NCI-H82 (cell line): ENCODE data around the gene NUDT16.
A peak's percentile ranks its signal among the peaks of the same experiment; 100 is the strongest.
"Not testable (repeated sequence)": the region's sequence is repeated elsewhere in the genome, so short reads cannot be mapped to it uniquely, and the experiment has no call there.

Source experiments
- DNase-seq: peaks from one replicate; lab custom pipeline; 2025; lab: John Stamatoyannopoulos, UW

NUDT16 gene

DNA sequence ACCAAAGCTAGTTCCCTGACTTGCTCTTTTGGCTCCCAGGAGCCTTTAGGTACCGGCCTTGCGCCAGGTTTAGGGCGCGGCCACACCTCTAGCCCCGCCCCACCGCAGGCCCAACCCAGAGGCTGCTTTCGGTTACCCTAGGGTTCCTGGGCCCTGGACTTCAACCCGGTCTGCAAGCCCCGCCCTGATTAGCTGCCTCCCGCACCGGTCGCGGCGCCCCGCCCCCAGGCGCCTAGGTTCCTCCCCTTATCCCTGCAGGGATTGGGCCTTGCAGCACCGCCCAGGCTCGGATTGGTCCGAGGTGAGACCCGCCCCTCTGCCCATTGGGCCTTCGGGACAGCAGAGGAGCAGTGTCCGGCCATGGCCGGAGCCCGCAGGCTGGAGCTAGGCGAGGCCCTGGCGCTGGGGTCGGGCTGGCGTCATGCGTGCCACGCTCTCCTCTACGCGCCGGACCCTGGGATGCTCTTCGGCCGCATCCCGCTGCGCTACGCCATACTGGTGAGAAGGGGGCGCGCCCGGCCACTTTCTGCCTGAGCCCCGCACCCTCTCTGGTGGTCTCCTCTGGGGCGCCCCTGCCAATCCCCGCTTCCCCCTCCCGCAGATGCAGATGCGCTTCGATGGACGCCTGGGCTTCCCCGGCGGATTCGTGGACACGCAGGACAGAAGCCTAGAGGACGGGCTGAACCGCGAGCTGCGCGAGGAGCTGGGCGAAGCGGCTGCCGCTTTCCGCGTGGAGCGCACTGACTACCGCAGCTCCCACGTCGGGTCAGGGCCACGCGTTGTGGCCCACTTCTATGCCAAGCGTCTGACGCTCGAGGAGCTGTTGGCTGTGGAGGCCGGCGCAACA, at the start of gene NUDT16:
TSS of gene NUDT16 (plus strand) at position 330 of the 847 bp plus-strand sequence. CDS start at position 361, 31 bp downstream.
- DNase-seq, result peak; percentile 100

DNA sequence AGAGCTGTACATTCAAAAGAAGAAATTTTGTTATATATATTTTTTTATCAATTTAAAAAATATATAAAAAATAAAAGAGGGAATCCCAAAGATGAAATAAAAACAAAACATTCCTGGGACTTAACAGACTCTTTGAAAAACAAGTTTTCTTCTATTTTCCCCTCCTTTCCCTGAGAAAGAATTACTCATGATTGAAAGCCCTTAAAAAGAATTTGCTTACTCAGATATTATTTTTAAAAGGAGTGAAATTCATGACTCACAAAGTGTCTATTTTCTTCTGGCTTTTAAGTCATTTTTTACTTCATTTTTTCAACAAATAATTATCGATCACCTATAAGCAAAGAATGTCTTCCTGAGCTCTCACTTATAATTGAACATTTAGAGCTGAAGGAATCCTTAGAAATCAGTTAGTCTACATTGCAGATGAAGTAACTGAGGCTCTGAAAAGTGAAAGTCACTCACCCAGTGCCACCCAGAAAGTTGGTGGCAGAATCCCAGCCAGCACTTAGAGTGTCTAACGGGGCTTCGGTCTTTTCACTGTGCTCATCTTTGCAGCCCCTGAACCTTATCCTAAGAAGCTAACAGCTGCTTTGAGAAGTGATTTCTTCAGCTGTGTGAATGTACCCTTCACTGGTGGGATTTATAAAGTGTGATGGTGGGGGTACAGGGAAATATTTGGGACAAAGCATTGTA, 42.5 kb upstream of the NUDT16 start:
- no peak for DNase-seq

DNA sequence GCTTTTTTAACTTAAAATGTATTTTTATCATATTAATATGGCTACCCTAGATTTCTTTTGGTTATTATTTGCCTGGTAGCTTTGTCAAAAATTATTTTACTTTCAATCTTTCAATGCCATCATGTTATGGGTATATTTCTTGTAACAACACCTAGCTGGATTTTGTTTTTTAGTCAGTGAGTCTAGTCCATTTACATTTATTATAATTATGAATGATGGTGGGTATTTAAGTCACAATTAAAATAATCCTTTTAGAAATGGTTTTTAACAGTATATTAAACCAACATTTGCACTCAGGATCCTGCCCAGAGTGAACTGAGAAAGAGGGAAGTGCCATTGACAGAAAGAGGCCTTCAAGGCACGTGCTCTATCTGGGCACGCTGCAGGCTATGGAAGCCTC, 39.8 kb upstream of the NUDT16 start:
- no peak for DNase-seq

DNA sequence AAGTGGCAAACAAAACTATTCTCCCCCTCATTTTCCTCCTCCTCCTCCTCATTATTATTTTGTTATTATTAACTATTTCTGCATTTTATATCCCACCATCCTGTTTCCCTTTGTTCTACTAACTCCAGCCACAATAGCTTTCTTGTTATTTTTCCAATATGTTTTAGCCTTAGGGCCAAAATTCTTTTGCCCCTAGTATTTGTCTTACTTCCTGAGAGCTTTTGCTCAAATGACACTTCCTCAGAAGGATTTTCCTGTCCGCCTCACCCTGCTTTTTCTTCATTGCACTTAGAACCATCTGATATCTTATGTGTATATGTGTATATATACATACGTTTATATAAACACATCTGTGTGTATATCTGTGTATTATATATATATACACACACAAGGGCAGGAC, 32.7 kb upstream of the NUDT16 start:
- no peak for DNase-seq

DNA sequence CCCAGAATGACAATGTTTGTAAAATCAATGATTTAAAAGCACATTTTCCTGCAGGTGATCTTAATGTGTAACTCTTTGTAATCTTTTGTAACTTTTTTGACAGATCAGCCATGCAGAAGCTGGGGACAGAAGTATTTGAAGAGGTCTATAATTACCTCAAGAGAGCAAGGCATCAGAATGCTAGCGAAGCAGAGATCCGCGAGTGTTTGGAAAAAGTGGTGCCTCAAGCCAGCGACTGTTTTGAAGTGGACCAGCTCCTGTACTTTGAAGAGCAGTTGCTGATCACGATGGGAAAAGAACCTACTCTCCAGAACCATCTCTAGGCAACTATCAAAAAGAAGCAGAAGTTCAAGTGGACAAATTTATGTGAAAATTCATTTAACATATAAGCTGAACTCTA, 32.1 kb upstream of the NUDT16 start:
- no peak for DNase-seq

DNA sequence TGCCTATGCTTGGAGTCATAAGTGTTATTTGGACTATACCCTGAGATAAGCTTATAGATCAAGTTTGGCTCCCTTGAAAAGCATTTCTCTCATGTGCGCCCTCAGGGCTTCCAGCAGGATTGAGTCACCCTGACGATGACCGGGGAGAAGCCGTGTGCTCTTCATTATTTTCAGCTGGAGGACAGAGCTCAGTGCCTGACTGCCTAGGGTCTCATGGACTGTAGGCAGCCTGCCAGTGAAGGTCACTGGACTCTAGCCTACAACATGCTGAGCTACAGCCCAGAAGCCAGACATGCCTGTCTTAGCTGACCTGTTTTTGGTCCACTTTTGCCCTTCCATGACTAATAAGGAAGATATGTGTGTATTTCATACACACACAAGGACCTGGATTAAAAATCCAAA, 31.6 kb upstream of the NUDT16 start:
- DNase-seq, result no peak

DNA sequence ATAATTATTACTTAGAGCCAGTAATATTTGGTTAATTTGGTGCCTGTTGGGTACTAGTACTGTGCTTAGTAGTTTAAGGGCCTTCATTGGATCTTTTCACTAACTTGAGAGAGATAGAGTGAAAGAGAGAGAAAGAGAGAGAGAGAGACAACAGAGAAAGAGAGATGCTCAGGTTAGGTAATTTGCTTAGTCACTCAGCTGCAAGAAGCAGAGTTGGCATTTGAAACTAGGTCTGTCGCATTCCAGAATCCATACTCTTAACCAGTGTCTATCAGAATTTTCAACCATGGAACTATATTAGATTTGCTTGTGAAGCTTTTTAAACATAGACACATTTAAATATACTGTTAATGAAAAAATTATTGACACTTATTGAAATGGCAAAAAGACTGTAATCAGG, 31.1 kb upstream of the NUDT16 start:
- no peak for DNase-seq

DNA sequence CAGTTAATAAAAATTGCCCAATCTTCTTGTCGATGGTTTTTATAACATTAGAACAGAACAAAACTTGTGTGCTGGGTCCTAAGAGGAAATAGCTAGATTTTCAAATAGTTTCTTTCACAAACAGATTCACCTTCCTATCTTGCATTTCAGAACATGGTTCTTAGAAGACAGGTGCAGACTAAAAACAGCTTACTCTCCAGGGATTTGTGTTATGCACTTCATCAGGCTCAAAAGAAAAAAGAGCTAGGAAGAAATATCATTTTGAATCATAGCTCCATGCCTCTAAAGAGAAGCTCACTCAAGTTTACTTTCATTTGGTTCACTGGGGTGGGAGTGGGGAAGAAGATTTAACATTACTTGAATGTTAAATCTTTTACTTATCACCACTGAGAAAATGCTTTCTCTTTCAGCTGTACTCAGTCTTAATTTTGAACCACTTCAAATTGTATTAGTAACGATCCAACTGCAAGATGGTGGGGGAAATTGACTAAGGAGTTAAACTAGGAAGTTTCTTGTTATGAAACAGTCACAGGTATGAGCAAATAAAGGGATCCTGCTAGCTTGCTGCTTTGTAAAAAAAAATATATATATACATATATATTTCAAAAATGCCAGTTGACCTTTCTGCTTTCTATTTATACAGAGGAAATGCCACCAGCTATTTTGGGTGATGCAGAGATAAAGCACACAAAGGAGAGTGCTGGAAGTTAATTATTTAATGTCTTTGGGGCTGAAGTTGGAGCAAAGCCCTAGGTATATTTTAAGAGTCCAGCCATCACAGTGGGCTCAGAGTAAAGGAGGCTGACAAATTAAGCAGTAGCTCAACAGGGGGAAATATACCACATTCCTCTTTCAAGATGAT, 28.3 kb upstream of the NUDT16 start:
- DNase-seq, result no peak

DNA sequence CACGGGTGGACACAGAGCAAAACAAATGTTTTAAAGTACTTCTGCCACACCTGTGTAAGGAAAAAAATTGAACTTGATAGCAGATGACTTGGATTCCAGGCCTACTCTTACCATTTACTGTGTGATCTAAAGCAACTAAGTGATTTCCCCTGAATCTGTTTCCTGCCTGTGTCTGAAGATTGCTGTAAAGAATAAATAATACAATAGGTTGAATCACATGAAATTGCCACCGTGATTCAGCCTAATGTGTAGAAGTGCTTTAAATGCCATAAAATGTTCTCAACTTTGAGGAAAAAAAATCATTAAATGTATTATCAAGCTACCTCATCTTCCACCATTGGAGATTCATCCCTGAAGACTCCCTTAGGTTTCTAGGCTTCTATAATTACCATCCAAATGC, 27.6 kb upstream of the NUDT16 start:
- DNase-seq, result no peak

DNA sequence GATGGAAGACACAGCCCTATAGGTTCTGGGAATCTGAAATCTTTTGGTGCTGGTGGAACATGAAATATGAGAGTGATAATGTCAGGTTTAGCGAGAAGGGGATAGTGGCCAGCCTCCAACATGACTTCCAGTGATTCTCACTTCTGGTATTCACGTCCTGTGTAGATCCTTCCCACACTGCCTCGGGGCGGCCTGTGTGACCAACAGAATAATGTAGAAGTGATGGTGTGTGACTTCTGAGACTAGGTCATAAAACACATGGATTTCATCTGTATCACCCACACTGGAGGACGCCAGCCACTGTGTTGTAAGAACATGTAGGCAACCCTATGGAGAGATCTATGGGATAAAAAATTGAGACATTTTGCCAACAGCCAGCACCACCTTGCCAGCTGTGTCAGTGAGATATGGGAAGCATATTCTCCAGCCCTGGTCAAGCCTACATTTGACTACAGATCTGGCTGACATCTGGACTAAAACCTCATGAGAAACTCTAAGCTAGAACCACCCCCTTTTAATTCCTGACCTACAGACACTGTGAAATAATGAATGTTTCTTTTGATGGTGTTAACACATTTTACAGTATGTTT, 25.5 kb upstream of the NUDT16 start:
- DNase-seq, result no peak

DNA sequence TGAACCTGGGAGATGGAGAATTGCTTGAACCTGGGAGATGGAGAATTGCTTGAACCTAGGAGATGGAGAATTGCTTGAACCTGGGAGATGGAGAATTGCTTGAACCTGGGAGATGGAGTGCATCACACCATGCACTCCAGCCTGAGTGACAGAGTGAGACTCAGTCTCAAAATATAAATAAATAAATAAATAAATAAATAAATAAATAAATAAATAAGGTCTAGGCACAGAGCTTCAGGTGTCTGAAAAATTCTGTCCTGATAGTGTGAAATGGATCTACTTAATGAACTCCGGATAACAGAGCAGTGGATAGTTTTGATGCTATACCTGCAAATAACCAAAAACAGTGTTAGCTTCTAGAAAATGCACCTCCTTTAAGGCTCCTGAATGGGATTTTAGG, 24.3 kb upstream of the NUDT16 start:
- DNase-seq, result no peak

DNA sequence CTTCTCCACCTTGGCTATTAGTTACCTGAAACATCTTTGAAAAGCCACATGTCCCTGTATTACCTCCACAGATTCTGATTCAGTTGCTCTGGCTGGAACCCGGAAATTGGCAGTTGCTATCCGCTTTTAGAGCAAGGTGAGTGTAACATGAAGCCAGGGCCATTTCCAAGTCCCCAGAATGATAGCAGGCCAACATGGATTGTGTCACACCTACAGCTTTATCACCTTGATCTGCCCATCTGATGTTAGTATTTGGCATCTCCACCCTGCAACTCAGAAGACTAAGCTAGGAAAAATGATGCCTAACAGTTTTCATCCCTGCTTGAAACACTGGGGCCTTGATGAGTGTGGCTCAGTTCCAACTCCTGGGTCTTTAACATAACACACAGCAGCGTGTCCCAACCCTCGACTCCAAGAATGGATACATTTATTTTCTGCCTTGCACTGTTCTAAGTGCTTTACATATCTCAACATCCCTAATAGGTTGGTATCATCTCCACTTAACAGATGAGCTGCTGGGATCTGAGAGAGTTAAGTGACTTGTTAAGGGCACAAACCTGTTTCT, 21.3 kb upstream of the NUDT16 start:
- no peak for DNase-seq

DNA sequence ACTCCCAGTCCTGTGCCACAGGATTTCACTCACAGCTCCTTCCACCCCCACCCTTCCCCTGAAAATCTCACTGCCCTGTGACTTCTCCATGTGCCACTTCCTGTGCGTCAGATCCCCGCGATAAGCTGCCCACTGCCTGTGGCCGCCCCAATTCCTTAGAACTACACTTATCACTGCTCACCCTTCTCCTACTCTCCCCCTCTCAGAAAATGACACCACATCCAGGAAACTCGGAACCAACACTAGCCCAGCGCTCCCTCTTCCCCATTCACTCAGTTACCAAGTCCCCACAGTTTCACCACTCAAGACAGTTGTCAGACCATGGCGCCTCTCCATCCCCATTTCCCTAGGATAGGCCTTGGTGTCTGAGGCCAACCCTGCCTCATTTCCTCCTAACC, 20.5 kb upstream of the NUDT16 start:
- DNase-seq, result not testable (repeated sequence)

DNA sequence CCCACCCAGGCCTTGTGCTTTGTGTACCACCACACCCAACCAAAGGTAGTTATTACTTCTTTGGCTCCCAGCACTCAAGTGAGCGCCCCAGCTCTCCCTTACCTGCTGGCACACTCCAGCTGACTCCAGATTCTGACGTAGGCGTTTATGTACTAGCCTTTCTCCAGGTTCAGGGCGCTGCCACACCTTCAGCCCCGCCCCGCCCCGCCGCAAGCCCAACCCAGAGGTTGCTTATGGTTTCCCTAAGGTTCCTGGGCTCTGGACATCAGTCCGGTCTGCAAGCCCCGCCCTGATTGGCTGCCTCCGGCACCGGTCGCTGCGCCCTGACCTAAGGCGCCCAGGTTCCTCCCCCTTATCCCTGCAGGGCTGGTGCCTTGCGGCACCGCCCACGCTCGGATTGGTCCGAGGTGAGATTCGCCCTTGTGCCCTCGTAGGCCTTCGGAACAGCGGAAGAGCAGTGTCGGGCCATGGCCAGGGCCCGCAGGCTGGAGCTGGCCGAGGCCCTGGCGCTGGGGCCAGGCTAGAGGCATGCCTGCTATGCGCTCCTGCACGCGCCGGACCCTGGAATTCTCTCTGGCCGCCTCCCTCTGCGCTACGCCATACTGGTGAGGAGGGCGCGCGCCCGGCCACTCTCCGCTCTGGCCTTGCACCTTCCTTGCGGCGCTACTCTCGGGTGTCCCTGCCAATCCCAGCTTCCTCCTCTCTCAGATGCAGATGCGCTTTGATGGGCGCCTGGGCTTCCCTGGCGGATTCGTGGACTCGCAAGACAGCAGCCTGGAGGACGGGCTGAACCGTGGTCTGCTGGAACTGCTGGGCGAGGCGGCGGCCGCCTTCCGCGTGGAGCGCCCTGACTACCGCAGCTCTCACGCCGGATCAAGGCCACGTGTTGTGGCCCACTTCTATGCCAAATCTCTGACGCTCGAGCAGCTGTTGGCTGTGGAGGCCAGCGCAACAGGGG, 19.8 kb upstream of the NUDT16 start:
- DNase-seq, result no peak

DNA sequence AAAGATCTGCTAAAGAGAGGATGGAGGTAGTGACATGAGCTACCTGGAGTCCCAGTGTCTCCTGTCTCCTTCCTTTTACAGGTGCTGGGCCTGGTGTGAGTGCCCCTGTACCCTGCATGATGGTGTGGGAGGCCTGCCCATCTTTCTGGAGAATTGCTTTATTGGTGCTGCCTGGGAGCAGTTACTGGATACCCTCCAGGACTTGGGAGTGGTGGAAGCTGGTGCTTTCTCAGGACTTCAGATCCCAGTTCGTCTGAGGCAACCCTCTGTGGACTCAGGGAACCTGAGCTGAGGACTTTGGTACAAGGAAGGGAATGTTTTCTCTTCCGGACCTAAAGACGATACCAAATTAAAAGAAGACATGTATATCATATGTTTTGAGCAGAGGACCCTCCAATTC, 18.3 kb upstream of the NUDT16 start:
- no peak for DNase-seq

DNA sequence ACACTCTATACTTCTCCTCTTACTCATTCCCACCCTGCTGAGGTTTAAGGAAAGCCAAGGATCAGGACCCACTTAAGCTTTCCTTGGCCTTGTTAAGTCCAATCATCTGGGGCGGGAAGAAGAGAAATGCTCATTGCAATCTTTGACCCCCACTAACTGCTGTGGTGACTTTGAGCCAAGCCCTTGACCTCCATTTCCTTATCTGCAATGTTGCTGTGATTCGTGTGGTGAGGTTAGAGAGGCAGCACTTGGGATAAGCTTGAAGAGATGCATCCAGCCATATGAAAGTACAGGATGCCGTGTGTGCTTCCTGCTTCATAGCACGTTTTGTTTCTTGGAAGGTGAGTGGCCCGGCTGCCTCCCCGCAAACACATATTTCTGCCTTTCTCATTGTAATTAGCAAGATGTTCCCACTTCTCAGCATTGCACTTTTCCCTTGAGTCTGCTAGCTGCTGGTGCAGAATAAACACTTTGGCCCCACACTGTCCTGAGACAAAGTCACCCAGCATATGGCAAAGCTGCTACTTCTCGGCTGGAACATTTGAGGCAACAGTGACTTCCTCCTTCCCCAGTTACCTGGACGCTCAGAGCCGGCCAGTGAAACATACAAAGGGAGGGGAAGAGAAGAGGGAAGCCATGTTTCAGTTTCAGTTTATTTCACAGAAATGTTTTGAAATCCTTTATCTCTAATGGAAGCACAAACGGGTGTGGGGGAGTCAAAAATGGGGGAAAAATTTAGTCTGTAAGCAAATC, 10.5 kb upstream of the NUDT16 start:
- DNase-seq, result no peak

DNA sequence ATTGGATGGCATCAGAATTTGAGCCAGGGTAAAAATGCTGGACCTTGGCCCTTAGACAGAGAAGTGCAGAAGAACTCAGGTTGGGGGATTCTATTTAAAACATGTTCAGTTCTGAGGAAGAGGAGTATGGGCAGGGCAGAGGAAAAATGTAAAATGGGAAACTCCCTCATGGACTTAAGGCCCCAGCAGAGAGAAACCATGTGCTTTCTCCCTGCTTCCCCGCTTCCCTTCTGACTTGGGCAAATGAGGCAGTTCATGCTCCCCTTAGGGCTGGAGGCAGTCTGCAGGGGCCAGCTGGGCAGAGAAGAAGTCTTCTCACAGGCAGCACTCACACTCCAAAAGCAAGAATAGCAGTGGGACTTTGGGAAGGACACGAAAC, 9.9 kb upstream of the NUDT16 start:
- DNase-seq, result no peak

DNA sequence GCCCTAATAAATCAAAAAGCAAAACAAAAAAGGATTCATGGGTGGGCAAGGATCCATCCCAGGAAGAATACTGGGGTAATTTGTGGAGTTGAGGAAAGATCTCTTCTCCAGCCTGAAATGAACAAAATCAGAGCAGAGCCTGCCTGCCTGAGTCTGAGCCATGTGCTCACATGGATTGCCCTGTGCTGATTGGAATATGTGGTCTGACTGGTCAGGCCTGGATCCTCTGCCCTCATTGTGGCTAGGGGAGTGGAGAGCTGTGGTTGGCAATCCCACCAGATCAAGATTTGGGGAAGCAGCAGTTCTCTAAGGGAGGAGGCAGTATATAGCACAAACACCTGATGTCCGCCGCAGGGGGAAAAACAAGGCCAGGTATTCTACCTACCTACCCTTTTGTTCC, 6.8 kb upstream of the NUDT16 start:
- no peak for DNase-seq

DNA sequence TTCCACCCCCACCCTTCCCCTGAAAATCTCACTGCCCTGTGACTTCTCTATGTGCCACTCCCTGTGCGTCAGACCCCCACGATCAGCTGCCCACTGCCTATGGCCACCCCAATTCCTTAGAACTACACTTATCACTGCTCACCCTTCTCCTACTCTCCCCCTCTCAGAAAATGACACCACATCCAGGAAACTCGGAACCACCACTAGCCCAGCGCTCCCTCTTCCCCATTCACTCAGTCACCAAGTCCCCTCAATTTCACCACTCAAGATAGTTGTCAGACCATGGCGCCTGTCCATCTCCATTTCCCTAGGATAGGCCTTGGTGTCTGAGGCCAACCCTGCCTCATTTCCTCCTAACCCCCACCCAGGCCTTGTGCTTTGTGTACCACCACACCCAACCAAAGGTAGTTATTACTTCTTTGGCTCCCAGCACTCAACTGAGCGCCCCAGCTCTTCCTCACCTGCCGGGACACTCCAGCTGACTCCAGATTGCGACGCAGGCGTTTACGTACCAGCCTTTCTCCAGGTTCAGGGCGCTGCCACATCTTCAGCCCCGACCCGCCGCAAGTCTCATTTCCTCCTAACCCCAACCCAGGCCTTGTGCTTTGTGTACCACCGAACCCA, 641 bp upstream of the NUDT16 start:
- not testable (repeated sequence) for DNase-seq
